Measurements from ENCODE around the gene TNFSF12.
"Not testable (repeated sequence)": the region's sequence is repeated elsewhere in the genome, so short reads cannot be mapped to it uniquely, and the experiment has no call there.

TNFSF12 gene

DNA sequence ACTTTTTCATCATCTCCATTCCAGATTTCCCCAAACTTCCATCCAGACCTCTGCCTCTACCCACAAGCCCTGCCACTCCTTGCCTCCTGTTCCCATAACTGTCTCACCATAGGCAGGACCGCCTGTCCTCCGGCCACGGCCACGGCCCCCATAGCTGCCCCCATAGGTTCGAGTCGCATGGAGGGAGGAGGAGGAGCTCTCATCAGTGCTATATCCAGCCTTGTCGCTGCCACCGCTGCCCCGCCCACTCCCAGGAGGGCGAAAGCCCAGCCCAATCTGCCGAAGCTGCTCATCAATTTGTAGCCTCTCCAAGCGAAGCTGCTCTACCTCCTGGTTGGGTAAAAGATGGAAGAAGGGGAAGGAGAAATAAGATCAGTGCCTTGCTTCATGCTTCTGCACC lies 44.4 kb downstream of the TNFSF12 start:
- Mint-ChIP-seq H3K4me1 (no peaks in the 10 kb centered on the region), H3K4me3 (no peak overlapping the region), H3K27ac (no peak overlapping the region), H3K27me3 (no peaks in the 10 kb centered on the region), H3K9me3 (no peaks in the 10 kb centered on the region), H3K36me3 (peaks cover 38% of the 10 kb centered on the region)
- ATAC-seq (ENCODE audit: low read depth) (no peak), DNase-seq (ENCODE audit: low spot score in 2 of 2) (no peak)

DNA sequence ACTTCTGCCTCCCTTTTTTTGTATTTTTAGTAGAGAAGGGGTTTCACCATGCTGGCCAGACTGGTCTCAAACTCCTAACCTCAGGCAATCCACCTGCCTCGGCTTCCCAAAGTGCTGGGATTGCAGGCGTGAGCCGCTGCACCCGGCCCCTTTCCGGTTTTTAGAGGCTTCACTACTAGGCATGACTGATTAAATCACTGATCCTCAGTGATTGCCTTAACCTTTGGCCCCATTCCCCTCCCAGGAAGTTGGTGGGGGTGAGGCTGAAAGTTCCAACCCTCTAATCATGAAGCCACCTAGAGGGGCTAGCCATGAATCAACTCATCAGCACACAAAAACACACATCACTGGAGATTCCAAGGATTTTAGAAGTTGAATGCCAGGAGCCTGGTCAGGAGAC lies 48.7 kb downstream of the TNFSF12 start:
- not testable (repeated sequence) for H3K9me3 Mint-ChIP-seq; H3K27me3 Mint-ChIP-seq; H3K4me1 Mint-ChIP-seq; H3K27ac Mint-ChIP-seq; H3K4me3 Mint-ChIP-seq; DNase-seq (ENCODE audit: low spot score in 2 of 2); ATAC-seq (ENCODE audit: low read depth)
- peaks cover 38% of the 10 kb centered on the region for H3K36me3 Mint-ChIP-seq

GRCh38 chr17:7606280-7606679 lies 57.4 kb downstream of the TNFSF12 start:
- peaks cover 20% of the 10 kb centered on the region for H3K36me3 Mint-ChIP-seq
- DNase-seq (ENCODE audit: low spot score in 2 of 2) (no peak), ATAC-seq (ENCODE audit: low read depth) (no peak)
- H3K4me3 Mint-ChIP-seq, result no peak overlapping the region
- H3K4me1 Mint-ChIP-seq, result peaks cover 13% of the 10 kb centered on the region
- H3K9me3 Mint-ChIP-seq, result no peaks in the 10 kb centered on the region
- no peak overlapping the region for H3K27ac Mint-ChIP-seq
- H3K27me3 Mint-ChIP-seq, result no peaks in the 10 kb centered on the region
